Activated CD4-positive, alpha-beta T cell treated with anti-CD3 and anti-CD28 coated beads for 4 hours (primary cell): ENCODE data around the gene SOX5.

Experiments
- DNase-seq, 2 donors: peaks; one replicate each; pipeline ENCODE4 v3.0.0-alpha.2; 2020

Gene SOX5

DNA sequence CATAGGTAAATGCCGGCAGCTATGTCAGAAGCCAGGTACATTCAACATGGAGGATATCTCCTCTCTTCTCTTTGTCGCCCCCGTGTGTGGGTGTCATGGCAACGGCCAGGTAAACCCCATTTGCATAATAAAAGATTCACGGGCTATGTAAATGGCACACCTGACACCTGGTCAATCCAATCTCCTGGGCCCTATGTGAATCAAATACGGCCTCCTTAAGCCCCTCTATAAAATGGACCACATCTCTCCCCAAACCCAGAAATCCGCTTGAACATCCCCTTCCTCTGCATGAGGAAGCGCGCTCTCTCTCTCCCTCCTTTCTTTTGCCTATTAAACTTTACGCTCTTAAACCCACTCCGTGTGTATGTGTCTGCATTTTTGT is 363.7 kb downstream of the SOX5 start:
- DNase-seq: no peak

DNA sequence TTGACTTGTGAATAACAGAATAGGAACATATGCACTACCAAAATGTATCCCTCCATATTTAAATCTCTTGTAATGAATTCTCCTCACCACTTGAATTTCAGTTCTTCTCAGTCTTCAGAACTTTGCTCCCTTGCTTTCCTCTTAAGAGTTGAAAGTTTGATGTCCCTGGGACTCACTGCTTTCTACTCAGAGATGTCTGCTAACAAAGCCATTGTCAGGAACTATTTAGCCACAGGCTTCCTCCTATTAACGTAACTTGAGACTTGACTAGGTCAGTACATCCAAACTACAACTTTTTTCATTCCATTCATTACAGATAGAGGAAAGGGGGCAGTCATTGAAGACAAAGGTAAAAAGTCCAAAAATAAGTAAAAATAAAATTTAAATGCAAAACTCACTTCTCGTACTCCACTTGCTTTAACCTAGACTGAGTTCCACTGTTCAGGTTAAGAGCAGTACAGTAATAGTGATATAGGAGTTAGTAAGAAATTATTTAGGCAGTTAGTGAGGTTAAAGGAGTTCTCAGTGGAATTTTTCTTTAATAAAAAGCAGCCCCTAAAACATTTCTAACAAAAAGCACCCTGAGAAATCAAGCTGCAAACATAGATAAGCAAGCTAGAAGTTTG is 364.2 kb downstream of the SOX5 start:
- no peak for DNase-seq

GRCh38 chr12:23581913-23582312 is 367.6 kb downstream of the SOX5 start:
- DNase-seq: no peak

- no peak for DNase-seq
These were observed 370.2 kb downstream of the SOX5 start for GRCh38 chr12:23579257-23579656.

- no peak for DNase-seq
These were observed 373.1 kb downstream of the SOX5 start for GRCh38 chr12:23576372-23576771.

DNA sequence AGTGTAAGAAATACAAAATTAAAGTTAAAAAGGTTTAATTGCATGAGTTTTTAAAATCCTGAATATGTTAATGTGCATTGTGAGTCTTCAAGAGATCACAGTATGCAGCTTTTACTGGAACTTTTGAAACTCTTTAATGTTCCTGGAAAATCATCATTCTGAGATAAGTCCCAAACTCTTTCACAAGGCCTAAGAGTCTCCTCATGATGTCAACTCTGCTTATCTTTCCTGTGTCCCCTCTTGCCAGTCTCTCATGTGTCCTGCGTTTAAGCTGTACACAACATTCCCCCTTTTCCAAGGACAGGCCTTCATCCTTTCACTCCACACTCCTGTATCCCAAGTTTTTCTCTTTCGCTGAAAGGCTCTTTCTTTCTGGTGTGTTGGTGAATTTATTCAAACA is 380.1 kb downstream of the SOX5 start:
- no peak for DNase-seq

DNA sequence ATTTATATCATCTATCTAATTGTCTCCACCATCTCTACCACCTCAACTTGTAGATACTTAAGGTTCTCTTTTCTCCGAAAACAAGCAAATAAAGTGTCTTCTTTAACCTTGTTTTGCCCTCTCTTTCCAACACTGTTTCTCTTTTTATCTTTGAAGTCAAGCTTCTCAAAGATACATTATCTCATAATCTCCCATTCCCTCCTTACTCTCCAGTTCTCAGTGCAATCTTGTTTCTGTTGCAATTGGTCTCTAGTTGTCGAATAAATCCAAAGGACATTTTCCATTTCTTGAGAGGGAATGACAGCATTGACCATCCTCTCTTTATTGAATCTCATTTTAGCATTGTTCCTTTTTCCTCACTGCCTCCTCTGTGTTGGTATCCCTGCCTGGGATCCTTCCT is 383.3 kb downstream of the SOX5 start:
- DNase-seq: no peak

GRCh38 chr12:23564451-23565152 is 384.9 kb downstream of the SOX5 start:
- no peak for DNase-seq

- DNase-seq: no peak
These were observed 387.8 kb downstream of the SOX5 start for GRCh38 chr12:23561364-23562345.

- DNase-seq: no peak
These were observed 388.9 kb downstream of the SOX5 start for GRCh38 chr12:23560611-23561010.

- no peak for DNase-seq
These were observed 390.2 kb downstream of the SOX5 start for GRCh38 chr12:23559268-23559753.

GRCh38 chr12:23556661-23557060 is 392.8 kb downstream of the SOX5 start:
- DNase-seq: no peak

DNA sequence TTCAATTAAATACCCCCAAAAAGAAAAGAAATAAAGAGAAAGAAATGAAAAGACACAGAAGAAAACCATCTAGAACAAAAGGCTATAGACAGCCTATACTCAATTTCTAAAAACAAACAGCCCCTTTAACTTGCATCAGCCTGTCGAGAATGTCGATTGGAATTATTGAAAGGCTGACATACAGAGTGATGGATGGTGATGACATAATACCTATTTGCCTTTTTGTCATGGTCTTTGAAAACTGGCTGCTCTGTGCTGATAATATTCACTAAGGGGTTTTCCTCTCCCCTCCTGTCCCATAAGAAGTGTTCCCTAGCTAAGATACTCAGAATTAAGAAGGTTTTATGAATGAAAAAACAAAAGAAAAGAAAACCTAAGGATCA is 393.7 kb downstream of the SOX5 start:
- DNase-seq: no peak

GRCh38 chr12:23555180-23555824 is 394.2 kb downstream of the SOX5 start:
- DNase-seq: no peak

- no peak for DNase-seq
These were observed 397.1 kb downstream of the SOX5 start for GRCh38 chr12:23552417-23552816.

- no peak for DNase-seq
These were observed 398.7 kb downstream of the SOX5 start for GRCh38 chr12:23550753-23551152.

GRCh38 chr12:23548742-23549141 is 400.7 kb downstream of the SOX5 start:
- DNase-seq: no peak

DNA sequence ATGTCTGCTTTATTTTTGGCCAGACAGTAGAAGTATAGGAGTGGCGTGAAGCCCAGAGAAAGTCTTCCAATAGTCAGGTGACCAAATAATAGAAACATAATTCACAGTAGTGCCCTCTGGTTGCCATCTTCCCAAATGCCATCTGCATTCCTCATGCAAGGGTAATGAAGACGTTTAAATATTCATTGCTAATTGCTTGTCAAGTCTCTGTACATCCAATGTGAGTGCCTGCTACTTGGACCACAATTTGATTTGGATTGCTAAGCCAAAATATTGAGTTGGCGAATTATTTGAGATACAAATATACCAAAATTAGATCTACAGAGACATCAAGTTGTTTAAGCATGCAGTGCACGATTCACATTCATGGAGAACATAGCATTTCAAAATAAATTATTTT is 402.7 kb downstream of the SOX5 start:
- DNase-seq: no peak

DNA sequence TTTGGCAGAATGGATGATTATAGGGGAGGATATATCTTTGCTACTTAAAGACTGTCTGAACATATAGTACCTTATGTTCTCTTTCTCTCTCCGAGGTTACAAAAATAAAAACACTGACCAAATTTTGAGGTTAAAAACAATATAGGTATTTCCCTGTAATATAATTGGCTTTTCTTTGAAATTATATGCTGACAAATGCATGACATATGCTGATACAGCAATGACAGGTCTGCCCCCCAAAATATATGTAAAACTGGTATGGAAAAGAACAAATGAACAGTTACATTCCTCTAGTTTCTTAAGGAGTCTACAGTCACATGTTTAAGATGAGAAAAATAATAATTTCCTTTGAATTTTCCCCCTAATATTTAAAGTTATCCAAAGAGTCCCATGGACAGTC is 405.7 kb downstream of the SOX5 start:
- no peak for DNase-seq

DNA sequence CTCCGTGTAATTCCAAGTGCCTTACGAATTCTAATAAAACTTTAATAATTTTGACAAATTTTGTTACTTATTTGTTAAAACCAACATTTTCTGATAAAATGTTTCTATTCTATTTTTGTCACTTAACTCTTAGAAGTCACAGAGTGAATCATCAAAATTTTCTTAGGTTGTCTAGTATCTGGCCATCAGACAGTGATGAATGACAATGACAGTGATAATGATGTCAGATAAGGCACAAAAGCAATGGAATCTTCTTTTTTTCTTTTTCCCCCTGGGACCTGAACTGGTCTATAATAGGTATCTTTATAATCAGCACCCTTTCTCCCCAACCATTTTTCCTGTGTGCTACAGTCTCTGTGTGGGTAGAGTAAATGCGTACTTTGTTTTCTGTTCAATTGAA is 407.3 kb downstream of the SOX5 start:
- DNase-seq: no peak

GRCh38 chr12:23540572-23540971 is 408.9 kb downstream of the SOX5 start:
- DNase-seq: no peak

GRCh38 chr12:23536293-23536692 is 413.2 kb downstream of the SOX5 start:
- DNase-seq: no peak

GRCh38 chr12:23535441-23535840 is 414.0 kb downstream of the SOX5 start:
- DNase-seq: no peak
